Stomach (tissue), 4 donors: ENCODE data around the gene ADTRP.

Source experiments
- POLR2A ChIP-seq, 4 donors: fragments of 450-650 bp; IDR thresholded peaks; one replicate each; pipeline ENCODE4 v1.6.1; 2016; ENCODE audit warnings: antibody characterized with exemption in 4 of 4, control low read depth in 2 of 4, mild to moderate bottlenecking in 1 of 4, moderate library complexity in 1 of 4
- POLR2AphosphoS5 ChIP-seq, 3 donors: sonication (generic); formaldehyde crosslinking; IDR thresholded peaks; one replicate each; pipeline ENCODE4 v1.6.1; 2016; ENCODE audit warnings: antibody characterized with exemption in 3 of 3
- TF ChIP-seq, protein P1 (sequence below), 7 experiments: fragments of 450-650 bp in 4 of 7; fragments of 200-600 bp in 3 of 7; sonication (generic) in 3 of 7; IDR thresholded peaks; one replicate each; pipeline ENCODE4 v1.5.1; 2016 to 2019; ENCODE audit warnings: antibody characterized with exemption in 7 of 7, control low read depth in 2 of 7, mild to moderate bottlenecking in 1 of 7

DNA sequence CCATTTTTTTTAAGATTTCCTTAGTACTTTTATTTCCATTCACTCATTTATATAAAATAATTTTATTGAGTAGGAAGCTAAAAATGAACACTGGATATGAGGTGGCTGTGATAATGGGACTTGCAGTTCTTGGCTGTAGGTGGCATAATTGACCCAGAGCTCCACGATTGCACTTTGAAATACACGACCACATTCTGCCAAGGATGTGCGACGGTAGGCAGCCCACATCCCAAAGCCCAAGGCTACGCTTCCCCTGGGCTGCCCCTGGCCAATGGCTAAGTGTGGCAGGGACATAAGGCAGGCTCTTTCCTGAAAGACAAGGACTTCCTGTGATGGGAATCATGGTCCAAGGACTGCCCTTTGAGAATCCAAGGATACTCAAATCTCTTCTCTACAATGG lies 43.7 kb upstream of the ADTRP start:
- TF ChIP-seq, protein P1, sequence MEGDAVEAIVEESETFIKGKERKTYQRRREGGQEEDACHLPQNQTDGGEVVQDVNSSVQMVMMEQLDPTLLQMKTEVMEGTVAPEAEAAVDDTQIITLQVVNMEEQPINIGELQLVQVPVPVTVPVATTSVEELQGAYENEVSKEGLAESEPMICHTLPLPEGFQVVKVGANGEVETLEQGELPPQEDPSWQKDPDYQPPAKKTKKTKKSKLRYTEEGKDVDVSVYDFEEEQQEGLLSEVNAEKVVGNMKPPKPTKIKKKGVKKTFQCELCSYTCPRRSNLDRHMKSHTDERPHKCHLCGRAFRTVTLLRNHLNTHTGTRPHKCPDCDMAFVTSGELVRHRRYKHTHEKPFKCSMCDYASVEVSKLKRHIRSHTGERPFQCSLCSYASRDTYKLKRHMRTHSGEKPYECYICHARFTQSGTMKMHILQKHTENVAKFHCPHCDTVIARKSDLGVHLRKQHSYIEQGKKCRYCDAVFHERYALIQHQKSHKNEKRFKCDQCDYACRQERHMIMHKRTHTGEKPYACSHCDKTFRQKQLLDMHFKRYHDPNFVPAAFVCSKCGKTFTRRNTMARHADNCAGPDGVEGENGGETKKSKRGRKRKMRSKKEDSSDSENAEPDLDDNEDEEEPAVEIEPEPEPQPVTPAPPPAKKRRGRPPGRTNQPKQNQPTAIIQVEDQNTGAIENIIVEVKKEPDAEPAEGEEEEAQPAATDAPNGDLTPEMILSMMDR (IDR thresholded peaks at IDR 0.05), result no peak
- TF ChIP-seq POLR2AphosphoS5 (IDR thresholded peaks at IDR 0.05), result no peak
- no peak for TF ChIP-seq POLR2A (IDR thresholded peaks at IDR 0.05)
